ENCODE measurements around the gene RAB26. TPM values are rescaled to one million over a fixed set of nuclear protein-coding genes. Genes with fewer than 3 reads are reported as not detected.

RAB26 gene
- total and polyA plus RNA-seq, 2 of the 13 experiments (the other 11 are each of a cell fraction or from before 2014, with no cell fraction given), result 0.86 to 3.6 TPM

GRCh38 chr16:2152695-2153506 is 4.5 kb downstream of the RAB26 start (continued):
- TF ChIP-seq ADNP (CRISPR knock-in tag; IDR thresholded peaks at IDR 0.05) (no peak), TP53 (CRISPR knock-in tag; conservative IDR thresholded peaks at IDR 0.05) (no peak), FOXO1 (CRISPR knock-in tag; IDR thresholded peaks at IDR 0.05) (no peak; the same call in 1 of the 2 replicates), ZNF761 (CRISPR knock-in tag; conservative IDR thresholded peaks at IDR 0.05) (0 out of 2 replicates have a peak, but pooled peaks have one; percentile 33), MEIS2 (CRISPR knock-in tag; IDR thresholded peaks at IDR 0.05) (no peak), FOXK2 (IDR thresholded peaks at IDR 0.05) (no peak), NR2F6 (IDR thresholded peaks at IDR 0.05) (peak; percentile 44; the same call in 1 of the 2 replicates), NR2F6 (CRISPR knock-in tag; IDR thresholded peaks at IDR 0.05) (no peak; the same call in 1 of the 2 replicates), HNF1B (CRISPR knock-in tag; IDR thresholded peaks at IDR 0.05) (no peak), ZNF841 (CRISPR knock-in tag; IDR thresholded peaks at IDR 0.05; ENCODE audit: borderline replicate concordance) (no peak), TAF15 (IDR thresholded peaks at IDR 0.05; ENCODE audit: low read depth, low read length, poor library complexity, severe bottlenecking) (peak; percentile 64), KLF9 (CRISPR knock-in tag; IDR thresholded peaks at IDR 0.05; ENCODE audit: low read depth) (no peak), ZFP91 (CRISPR knock-in tag; IDR thresholded peaks at IDR 0.05; ENCODE audit: borderline replicate concordance) (0 out of 2 replicates have a peak, but pooled peaks have one; percentile 86), ZNF83 (CRISPR knock-in tag; IDR thresholded peaks at IDR 0.05; ENCODE audit: borderline replicate concordance) (no peak), ZNF441 (CRISPR knock-in tag; IDR thresholded peaks at IDR 0.05; ENCODE audit: borderline replicate concordance) (no peak), SKI (IDR thresholded peaks at IDR 0.05; ENCODE audit: partially characterized antibody) (no peak), MXD3 (CRISPR knock-in tag; IDR thresholded peaks at IDR 0.05) (no peak), ZNF124 (CRISPR knock-in tag; IDR thresholded peaks at IDR 0.05) (no peak; the same call in 1 of the 2 replicates), ZNF512 (CRISPR knock-in tag; IDR thresholded peaks at IDR 0.05) (no peak), SAP130 (CRISPR knock-in tag; IDR thresholded peaks at IDR 0.05; ENCODE audit: low read depth) (no peak; the same call in 1 of the 2 replicates), MXI1 (IDR thresholded peaks at IDR 0.05; ENCODE audit: borderline replicate concordance, low read depth, low read length) (peak; percentile 34; the same call in 2 of the 3 replicates), CENPT (CRISPR knock-in tag; IDR thresholded peaks at IDR 0.05; ENCODE audit: low read depth) (no peak), PCBP1 (IDR thresholded peaks at IDR 0.05; ENCODE audit: borderline replicate concordance, low read depth, low read length) (peak; percentile 69), ELF4 (CRISPR knock-in tag; IDR thresholded peaks at IDR 0.05; ENCODE audit: borderline replicate concordance) (no peak), CBX1 (IDR thresholded peaks at IDR 0.05; ENCODE audit: low read depth) (no peak), DMAP1 (CRISPR knock-in tag; IDR thresholded peaks at IDR 0.05) (no peak), GABPA (IDR thresholded peaks at IDR 0.05; ENCODE audit: low read depth, low read length) (no peak), GABPA (CRISPR knock-in tag; IDR thresholded peaks at IDR 0.05; ENCODE audit: low read depth) (peak; percentile 34; the same call in 1 of the 2 replicates)
